Measurements from ENCODE around the gene CPEB3.

The CPEB3 gene

DNA sequence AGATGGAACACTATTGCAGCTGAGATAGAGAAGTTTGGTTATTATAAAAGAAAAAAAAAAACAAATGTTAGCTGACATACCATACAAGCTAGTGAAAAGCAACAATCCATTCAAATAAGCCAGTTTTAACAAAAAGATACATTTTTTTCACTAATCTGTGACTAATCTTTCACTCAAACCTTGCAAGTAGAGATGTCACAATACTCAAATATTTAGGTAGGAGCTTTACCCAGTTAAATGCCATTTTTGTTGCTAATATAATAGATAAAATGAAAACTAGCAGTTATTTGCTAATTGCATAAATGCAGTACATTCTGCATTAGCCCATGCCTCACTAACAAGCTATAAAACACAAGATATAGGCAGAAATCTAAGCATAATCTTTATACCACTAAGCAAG, 243.7 kb downstream of the CPEB3 start:
- TF ChIP-seq, protein P1, sequence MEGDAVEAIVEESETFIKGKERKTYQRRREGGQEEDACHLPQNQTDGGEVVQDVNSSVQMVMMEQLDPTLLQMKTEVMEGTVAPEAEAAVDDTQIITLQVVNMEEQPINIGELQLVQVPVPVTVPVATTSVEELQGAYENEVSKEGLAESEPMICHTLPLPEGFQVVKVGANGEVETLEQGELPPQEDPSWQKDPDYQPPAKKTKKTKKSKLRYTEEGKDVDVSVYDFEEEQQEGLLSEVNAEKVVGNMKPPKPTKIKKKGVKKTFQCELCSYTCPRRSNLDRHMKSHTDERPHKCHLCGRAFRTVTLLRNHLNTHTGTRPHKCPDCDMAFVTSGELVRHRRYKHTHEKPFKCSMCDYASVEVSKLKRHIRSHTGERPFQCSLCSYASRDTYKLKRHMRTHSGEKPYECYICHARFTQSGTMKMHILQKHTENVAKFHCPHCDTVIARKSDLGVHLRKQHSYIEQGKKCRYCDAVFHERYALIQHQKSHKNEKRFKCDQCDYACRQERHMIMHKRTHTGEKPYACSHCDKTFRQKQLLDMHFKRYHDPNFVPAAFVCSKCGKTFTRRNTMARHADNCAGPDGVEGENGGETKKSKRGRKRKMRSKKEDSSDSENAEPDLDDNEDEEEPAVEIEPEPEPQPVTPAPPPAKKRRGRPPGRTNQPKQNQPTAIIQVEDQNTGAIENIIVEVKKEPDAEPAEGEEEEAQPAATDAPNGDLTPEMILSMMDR (IDR thresholded peaks at IDR 0.05; ENCODE audit: low read length): no peak
- no peak for TF ChIP-seq EZH2 (IDR thresholded peaks at IDR 0.05; ENCODE audit: borderline replicate concordance, low read length)
- Histone ChIP-seq H3K79me2 (ENCODE audit: insufficient read depth, low read length) (no peaks in the 10 kb centered on the region), H3K27me3 (ENCODE audit: insufficient read depth, low read length) (no peaks in the 10 kb centered on the region), H3K4me1 (ENCODE audit: insufficient read depth, low read length, severe bottlenecking) (peaks cover 32% of the 10 kb centered on the region), H3K9me3 (ENCODE audit: low read length) (no peaks in the 10 kb centered on the region), H3K4me2 (ENCODE audit: low read length) (no peak overlapping the region), H3K36me3 (ENCODE audit: insufficient read depth, low read length) (no peaks in the 10 kb centered on the region), H3K27ac (ENCODE audit: low read depth, low read length, poor library complexity, severe bottlenecking) (peak overlapping the region; percentile 92), H3K9me2 (ENCODE audit: low read depth, low read length) (no peaks in the 10 kb centered on the region), H3F3A (ENCODE audit: insufficient read depth, low read length) (0 out of 2 replicates have a peak, but pooled peaks cover 4% of the 10 kb centered on the region), H3K4me3 (ENCODE audit: low read depth, low read length, poor library complexity, severe bottlenecking) (no peak overlapping the region), H3K9ac (ENCODE audit: low read length) (no peak overlapping the region), H4K20me1 (ENCODE audit: insufficient read depth, low read length) (no peaks in the 10 kb centered on the region), H2AFZ (ENCODE audit: low read length) (no peak overlapping the region)

DNA sequence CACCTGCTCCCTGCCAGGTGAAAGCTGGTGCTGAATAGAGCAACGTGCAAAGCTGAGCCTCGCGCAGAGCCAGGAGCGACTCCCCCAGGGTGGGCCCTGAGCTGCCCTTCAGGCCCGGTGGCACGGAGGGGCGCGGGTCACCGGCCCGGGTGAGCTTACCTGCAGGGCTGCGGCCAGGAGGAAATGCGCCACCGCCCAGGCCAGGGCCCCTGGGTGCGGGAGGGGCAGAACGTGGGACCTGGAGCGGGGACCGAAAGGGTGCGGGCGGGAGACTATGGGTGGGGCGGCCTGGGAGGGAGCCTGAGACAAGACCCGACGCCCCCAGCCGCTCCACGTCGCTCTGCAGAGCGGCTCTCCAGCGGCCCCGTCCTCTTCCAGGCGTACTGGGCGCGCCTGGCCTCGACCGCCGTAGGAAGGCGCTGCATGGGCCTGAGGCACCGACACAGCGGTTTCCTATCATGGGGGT, 245.2 kb downstream of the CPEB3 start:
- no peak overlapping the region for H3K4me3 ChIP-seq (ENCODE audit: low read depth, low read length, poor library complexity, severe bottlenecking)

DNA sequence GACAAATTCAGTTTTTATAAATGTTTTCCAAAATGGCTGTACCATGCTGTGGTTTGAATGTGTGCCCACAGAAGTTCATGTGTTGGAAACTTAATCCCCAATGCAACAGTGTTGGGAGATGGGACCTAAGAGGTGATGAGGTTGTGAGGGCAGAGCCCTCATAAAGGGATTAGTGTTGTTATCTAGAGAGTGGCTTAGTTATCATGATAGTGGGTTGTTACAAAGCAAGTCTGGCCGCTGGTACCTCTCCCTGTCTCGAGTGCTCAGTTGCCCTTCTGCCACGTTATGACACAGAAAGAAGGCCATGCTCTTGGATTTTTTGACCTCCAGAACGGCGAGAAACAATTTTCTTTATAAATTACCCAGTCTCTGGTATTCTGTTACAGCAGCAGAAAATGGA, 248.3 kb downstream of the CPEB3 start:
- no peak overlapping the region for H3K4me2 ChIP-seq (ENCODE audit: low read length)
- H3K27me3 ChIP-seq (ENCODE audit: insufficient read depth, low read length): no peaks in the 10 kb centered on the region
- no peaks in the 10 kb centered on the region for H3F3A ChIP-seq (ENCODE audit: insufficient read depth, low read length)
- H3K9me2 ChIP-seq (ENCODE audit: low read depth, low read length): no peaks in the 10 kb centered on the region
- no peak overlapping the region for H3K9ac ChIP-seq (ENCODE audit: low read length)
- H3K36me3 ChIP-seq (ENCODE audit: insufficient read depth, low read length): no peaks in the 10 kb centered on the region
- no peaks in the 10 kb centered on the region for H3K79me2 ChIP-seq (ENCODE audit: insufficient read depth, low read length)
- no peak overlapping the region for H3K4me3 ChIP-seq (ENCODE audit: low read depth, low read length, poor library complexity, severe bottlenecking)
- H2AFZ ChIP-seq (ENCODE audit: low read length): no peak overlapping the region
- peaks cover 5% of the 10 kb centered on the region for H3K4me1 ChIP-seq (ENCODE audit: insufficient read depth, low read length, severe bottlenecking)
- no peaks in the 10 kb centered on the region for H4K20me1 ChIP-seq (ENCODE audit: insufficient read depth, low read length)
- no peak overlapping the region for H3K27ac ChIP-seq (ENCODE audit: low read depth, low read length, poor library complexity, severe bottlenecking)
- no peak for TF ChIP-seq EZH2 (IDR thresholded peaks at IDR 0.05; ENCODE audit: borderline replicate concordance, low read length)
- TF ChIP-seq, protein P1 (IDR thresholded peaks at IDR 0.05; ENCODE audit: low read length): no peak
- H3K9me3 ChIP-seq (ENCODE audit: low read length): no peaks in the 10 kb centered on the region

More for the DNA sequence above, 245.2 kb downstream of the CPEB3 start:
- Histone ChIP-seq H2AFZ (ENCODE audit: low read length) (no peak overlapping the region), H3K36me3 (ENCODE audit: insufficient read depth, low read length) (no peaks in the 10 kb centered on the region), H3F3A (ENCODE audit: insufficient read depth, low read length) (0 out of 2 replicates have a peak, but pooled peaks cover 4% of the 10 kb centered on the region), H3K27me3 (ENCODE audit: insufficient read depth, low read length) (no peaks in the 10 kb centered on the region), H3K9ac (ENCODE audit: low read length) (no peak overlapping the region), H3K4me2 (ENCODE audit: low read length) (no peak overlapping the region), H3K9me2 (ENCODE audit: low read depth, low read length) (no peaks in the 10 kb centered on the region), H3K27ac (ENCODE audit: low read depth, low read length, poor library complexity, severe bottlenecking) (no peak overlapping the region), H4K20me1 (ENCODE audit: insufficient read depth, low read length) (no peaks in the 10 kb centered on the region), H3K79me2 (ENCODE audit: insufficient read depth, low read length) (no peaks in the 10 kb centered on the region), H3K9me3 (ENCODE audit: low read length) (no peaks in the 10 kb centered on the region), H3K4me1 (ENCODE audit: insufficient read depth, low read length, severe bottlenecking) (peaks cover 32% of the 10 kb centered on the region)
- no peak for TF ChIP-seq EZH2 (IDR thresholded peaks at IDR 0.05; ENCODE audit: borderline replicate concordance, low read length)
- TF ChIP-seq, protein P1 (IDR thresholded peaks at IDR 0.05; ENCODE audit: low read length): no peak
